Fibroblast of lung (primary cell): ENCODE results near the gene RALA.

Experiments
- EZH2 ChIP-seq: IDR thresholded peaks from 2 replicates; pipeline ENCODE4 v1.5.1; 2012; ENCODE audit warnings: low read length, control low read depth, mild to moderate bottlenecking; ENCODE audit errors: missing control alignments
- TF ChIP-seq, protein P1 (sequence below), 2 donors: IDR thresholded peaks in 1 of 2; conservative IDR thresholded peaks in 1 of 2; 1 replicate in 1 of 2; 2 replicates in 1 of 2; pipeline ENCODE4 v1.5.1; 2011 to 2012; ENCODE audit warnings: low read length in 2 of 2, control low read depth in 1 of 2, inconsistent platforms in 1 of 2, low read depth in 1 of 2, mild to moderate bottlenecking in 1 of 2

GRCh38 chr7:39637400-39637799 is 14.0 kb downstream of the RALA start:
- TF ChIP-seq, protein P1, sequence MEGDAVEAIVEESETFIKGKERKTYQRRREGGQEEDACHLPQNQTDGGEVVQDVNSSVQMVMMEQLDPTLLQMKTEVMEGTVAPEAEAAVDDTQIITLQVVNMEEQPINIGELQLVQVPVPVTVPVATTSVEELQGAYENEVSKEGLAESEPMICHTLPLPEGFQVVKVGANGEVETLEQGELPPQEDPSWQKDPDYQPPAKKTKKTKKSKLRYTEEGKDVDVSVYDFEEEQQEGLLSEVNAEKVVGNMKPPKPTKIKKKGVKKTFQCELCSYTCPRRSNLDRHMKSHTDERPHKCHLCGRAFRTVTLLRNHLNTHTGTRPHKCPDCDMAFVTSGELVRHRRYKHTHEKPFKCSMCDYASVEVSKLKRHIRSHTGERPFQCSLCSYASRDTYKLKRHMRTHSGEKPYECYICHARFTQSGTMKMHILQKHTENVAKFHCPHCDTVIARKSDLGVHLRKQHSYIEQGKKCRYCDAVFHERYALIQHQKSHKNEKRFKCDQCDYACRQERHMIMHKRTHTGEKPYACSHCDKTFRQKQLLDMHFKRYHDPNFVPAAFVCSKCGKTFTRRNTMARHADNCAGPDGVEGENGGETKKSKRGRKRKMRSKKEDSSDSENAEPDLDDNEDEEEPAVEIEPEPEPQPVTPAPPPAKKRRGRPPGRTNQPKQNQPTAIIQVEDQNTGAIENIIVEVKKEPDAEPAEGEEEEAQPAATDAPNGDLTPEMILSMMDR (conservative IDR thresholded peaks at IDR 0.05 in 1 of 2, IDR thresholded peaks at IDR 0.05 in 1 of 2; ENCODE audit: low read depth in 1 of 2, low read length in 2 of 2) = no peak
- TF ChIP-seq EZH2 = no peak
